ENCODE measurements around the gene BRME1.

BRME1 gene

DNA sequence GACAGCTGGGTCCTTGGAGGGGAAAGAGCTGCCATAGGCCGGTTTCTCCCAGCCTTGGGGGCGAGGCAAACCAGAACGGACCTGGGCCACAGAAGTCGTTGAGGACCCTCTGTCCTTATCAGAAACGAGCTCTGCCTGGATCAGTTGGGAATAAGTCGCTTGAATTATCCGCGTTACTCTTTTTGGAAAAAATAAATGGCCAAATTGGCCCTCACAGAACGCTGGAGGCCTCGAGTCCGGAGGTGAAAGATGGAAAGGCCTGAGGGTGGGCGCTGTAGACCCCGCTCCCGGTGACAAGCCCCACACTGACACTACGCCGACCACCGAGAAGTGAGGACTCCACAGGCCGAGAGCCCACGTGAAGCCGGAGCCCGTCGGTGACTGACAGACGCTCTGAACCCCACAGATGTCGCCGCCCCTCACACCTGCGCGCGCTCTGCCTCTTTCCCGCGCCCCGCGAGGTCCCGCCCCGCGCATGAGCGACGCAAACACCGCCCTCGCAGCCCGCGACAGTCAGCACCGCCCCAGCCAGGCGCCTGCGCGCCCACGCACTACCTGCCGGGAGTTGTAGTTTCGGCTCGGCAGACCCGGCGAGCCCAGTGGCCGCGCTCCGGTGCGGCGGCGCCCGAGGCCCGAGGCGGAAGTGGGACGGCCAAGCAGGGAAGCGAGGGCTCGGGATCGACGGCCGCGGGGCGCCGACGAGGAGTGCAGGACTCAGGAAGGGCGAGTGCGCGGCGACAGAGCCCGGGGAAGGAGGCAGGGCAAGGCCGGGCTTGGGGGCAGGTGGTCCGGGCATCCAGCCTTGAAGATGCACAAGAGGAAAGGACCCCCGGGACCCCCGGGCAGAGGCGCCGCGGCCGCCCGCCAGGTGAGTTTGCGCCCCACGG is at the start of gene BRME1, which contains the start of gene CC2D1A:
TSS of gene BRME1 (minus strand) at position 484 of the 887 bp plus-strand sequence. CDS start 1,225 bp downstream, outside the sequence.
TSS of gene CC2D1A (plus strand) at position 568 of the 887 bp plus-strand sequence. CDS start at position 809, 241 bp downstream.
- peak within 1 kb of the TSS; percentile 83 to 92 for H3K4me3 ChIP-seq (replicated peaks in 1 of 2; ENCODE audit: low read depth in 2 of 2, low read length in 2 of 2)
- no peak for TF ChIP-seq CTCF (IDR thresholded peaks at IDR 0.05; ENCODE audit: low read depth, low read length)
- peak; percentile 76 to 85 for DNase-seq (ENCODE audit: low read depth in 2 of 2)

DNA sequence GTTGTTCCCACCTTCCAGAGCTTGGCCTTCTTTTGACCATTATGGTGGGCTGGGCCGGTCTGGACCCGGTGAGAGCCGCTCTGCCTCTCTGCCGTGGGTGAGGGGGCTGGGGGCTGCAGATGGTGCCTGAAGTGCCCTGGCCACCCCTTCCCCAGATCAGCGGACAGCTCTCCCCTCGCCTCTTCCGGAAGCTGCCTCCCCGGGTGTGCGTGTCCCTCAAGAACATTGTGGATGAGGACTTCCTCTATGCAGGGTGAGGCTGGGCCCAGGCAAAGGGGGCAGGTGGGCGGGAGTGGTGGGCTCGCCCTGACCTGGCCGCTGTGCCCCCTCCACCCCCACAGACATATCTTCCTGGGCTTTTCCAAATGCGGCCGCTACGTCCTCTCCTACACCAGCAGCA is 48.3 kb upstream of the BRME1 start:
- no peak for TF ChIP-seq CTCF (IDR thresholded peaks at IDR 0.05; ENCODE audit: low read depth, low read length)
- DNase-seq (ENCODE audit: low read depth in 2 of 2) = no peak
- H3K4me3 ChIP-seq (replicated peaks in 1 of 2; ENCODE audit: low read depth in 2 of 2, low read length in 2 of 2) = no peak overlapping the region

GRCh38 chr19:13952931-13953531 is 47.1 kb upstream of the BRME1 start:
- DNase-seq (ENCODE audit: low read depth in 2 of 2) = peak; percentile 63 to 69
- no peak for TF ChIP-seq CTCF (IDR thresholded peaks at IDR 0.05; ENCODE audit: low read depth, low read length)

DNA sequence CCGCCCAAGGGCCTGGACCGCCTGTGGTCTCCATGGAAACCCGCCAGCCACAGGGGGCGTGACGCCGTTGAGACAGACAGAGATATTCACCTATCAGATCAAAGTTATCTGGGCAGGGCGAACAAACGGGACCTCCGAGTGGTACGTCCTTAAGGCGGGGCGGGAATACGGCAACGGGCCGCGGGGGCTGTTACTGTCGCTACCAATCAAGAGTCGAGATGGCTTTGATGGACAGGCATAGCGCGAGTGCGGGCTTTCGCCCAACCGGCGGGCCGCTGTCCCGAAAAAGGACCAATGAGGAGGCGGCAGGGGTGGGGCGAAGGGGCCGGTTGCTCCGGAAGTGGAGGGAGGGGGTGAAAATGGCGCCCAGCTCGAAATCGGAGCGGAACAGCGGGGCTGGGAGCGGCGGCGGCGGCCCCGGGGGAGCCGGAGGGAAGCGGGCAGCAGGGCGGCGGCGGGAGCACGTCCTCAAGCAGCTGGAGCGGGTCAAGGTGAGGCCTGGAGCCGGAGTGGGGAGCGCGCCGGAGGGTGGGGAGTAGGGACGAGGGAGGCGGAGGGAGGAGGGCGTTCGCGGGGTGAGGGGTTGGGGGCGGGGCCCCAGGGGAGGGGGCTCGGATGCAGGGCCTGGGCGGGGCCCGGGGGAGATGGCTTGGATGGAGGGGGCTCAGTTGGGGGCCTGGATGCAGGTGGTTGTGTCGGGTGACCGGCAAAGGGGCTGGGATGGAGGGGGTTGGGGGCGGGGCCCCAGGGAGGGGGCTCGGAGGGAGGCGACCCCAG is 46.4 kb upstream of the BRME1 start, which contains the start of gene DCAF15:
TSS of gene DCAF15 (plus strand) at position 356 of the 777 bp plus-strand sequence. CDS start at position 360, 4 bp downstream.
- peak within 1 kb of the TSS; percentile 74 to 80 for H3K4me3 ChIP-seq (replicated peaks in 1 of 2; ENCODE audit: low read depth in 2 of 2, low read length in 2 of 2)
- no peak for TF ChIP-seq CTCF (IDR thresholded peaks at IDR 0.05; ENCODE audit: low read depth, low read length)
- DNase-seq (ENCODE audit: low read depth in 2 of 2) = peak; percentile 100

More at GRCh38 chr19:13952931-13953531, 47.1 kb upstream of the BRME1 start:
- peak overlapping the region; percentile 74 to 80 for H3K4me3 ChIP-seq (replicated peaks in 1 of 2; ENCODE audit: low read depth in 2 of 2, low read length in 2 of 2)

DNA sequence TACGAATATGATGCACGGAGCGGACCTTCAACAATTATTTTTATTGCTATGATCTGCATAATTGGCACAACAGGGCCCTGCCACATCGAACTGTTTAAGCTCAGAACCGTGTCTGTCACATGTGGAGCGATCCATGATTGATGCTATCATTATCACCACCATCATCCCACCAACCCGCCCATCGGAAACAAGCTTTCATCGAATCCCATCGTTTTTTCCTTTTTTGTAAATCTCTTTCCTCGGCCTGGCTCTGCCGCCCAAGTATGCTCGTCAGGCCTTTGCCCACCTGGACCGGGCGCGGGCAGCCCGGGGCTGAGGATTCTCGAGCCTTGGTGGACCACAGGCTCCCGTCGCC is 45.9 kb upstream of the BRME1 start:
- peak overlapping the region; percentile 36 to 49 for H3K4me3 ChIP-seq (replicated peaks in 1 of 2; ENCODE audit: low read depth in 2 of 2, low read length in 2 of 2)
- DNase-seq (ENCODE audit: low read depth in 2 of 2) = no peak
- no peak for TF ChIP-seq CTCF (IDR thresholded peaks at IDR 0.05; ENCODE audit: low read depth, low read length)

- DNase-seq (ENCODE audit: low read depth in 2 of 2) = no peak
- TF ChIP-seq CTCF (IDR thresholded peaks at IDR 0.05; ENCODE audit: low read depth, low read length) = no peak
- no peak overlapping the region for H3K4me3 ChIP-seq (replicated peaks in 1 of 2; ENCODE audit: low read depth in 2 of 2, low read length in 2 of 2)
These were observed 45.1 kb upstream of the BRME1 start for GRCh38 chr19:13951043-13951442.

Measured in cardiac fibroblast (primary cell).